Transverse colon (tissue), 4 donors: ENCODE data around the gene DENND1A. TPM values are rescaled to one million over a fixed set of nuclear protein-coding genes. Genes with fewer than 3 reads are reported as not detected.

Experiments used
- DNase-seq: peaks from one replicate; pipeline ENCODE4 v3.0.0-alpha.2; 2019
- H3K27ac ChIP-seq, 4 donors: fragments of 200-600 bp; sonication (generic); 2 replicates each; pipeline ENCODE4 v1.5.1; 2016 to 2018; ENCODE audit warnings: inconsistent platforms in 4 of 4
- H3K27me3 ChIP-seq: fragments of 200-600 bp; sonication (generic); 2 replicates; pipeline ENCODE4 v1.5.1; 2017; ENCODE audit warnings: inconsistent platforms
- H3K36me3 ChIP-seq, 4 donors: fragments of 200-600 bp; sonication (generic); 2 replicates each; pipeline ENCODE4 v1.5.1; 2017 to 2019; ENCODE audit warnings: inconsistent platforms in 4 of 4
- H3K4me1 ChIP-seq, 4 donors: fragments of 200-600 bp; sonication (generic); 2 replicates each; pipeline ENCODE4 v1.5.1; 2017 to 2020; ENCODE audit warnings: inconsistent platforms in 4 of 4
- H3K4me3 ChIP-seq, 4 donors: fragments of 200-600 bp; sonication (generic); 1 replicate in 1 of 4; 2 replicates in 3 of 4; pipeline versions ENCODE4 v1.5.1 to v1.6.1; 2017 to 2019; ENCODE audit warnings: inconsistent platforms in 4 of 4
- H3K9me3 ChIP-seq, 2 donors: fragments of 200-600 bp; sonication (generic); 2 replicates each; pipeline ENCODE4 v1.5.1; 2017 to 2019; ENCODE audit warnings: inconsistent platforms in 2 of 2
- CTCF ChIP-seq, 5 experiments: fragments of 200-600 bp in 3 of 5; fragments of 450-650 bp in 2 of 5; sonication (generic) in 3 of 5; IDR thresholded peaks; 1 replicate in 2 of 5; 2 replicates in 3 of 5; pipeline ENCODE4 v1.5.1; 2016 to 2017; ENCODE audit warnings: antibody characterized with exemption in 5 of 5, inconsistent platforms in 3 of 5, mild to moderate bottlenecking in 2 of 5, moderate library complexity in 1 of 5
- EP300 ChIP-seq: sonication (generic); formaldehyde crosslinking; IDR thresholded peaks from one replicate; pipeline ENCODE4 v1.6.1; 2017; ENCODE audit warnings: antibody characterized with exemption, low read depth
- POLR2A ChIP-seq: fragments of 450-650 bp; IDR thresholded peaks from one replicate; pipeline ENCODE4 v1.6.1; 2016; ENCODE audit warnings: antibody characterized with exemption, mild to moderate bottlenecking, moderate library complexity
- POLR2AphosphoS5 ChIP-seq, 3 donors: sonication (generic); formaldehyde crosslinking; IDR thresholded peaks; one replicate each; pipeline ENCODE4 v1.6.1; 2016; ENCODE audit warnings: antibody characterized with exemption in 3 of 3
- WGBS, 2 donors: methylation state at CpG; one replicate each; pipeline ENCODE4 v1.1.5; 2018; ENCODE audit warnings: low coverage in 1 of 2; 5-methylcytosine and 5-hydroxymethylcytosine counted together
- in situ Hi-C, 4 donors: fragments of 200-750 bp; cut with MboI; loops; one replicate each; pipeline versions ENCODE4 v1.15.0 to v1.15.1; 2017; ENCODE audit warnings: low sequenced_read_pairs in 3 of 4, low pct_ligation_motif_present in 1 of 4, low pct_unique_long_range_greater_than_20kb in 1 of 4
- intact Hi-C: fragments of 100-400 bp; cut with DNase I; formaldehyde crosslinking; loops from one replicate; pipeline ENCODE4 v1.15.1; 2023; ENCODE audit warnings: low total_unique reads
- total RNA-seq, 4 donors: library from RNA; depleted of rRNA; stranded (reverse); fragments of >200 nt; gene quantifications; one replicate each; pipeline ENCODE4 v1.1.0, GENCODE V29; 2016

Gene DENND1A
- total RNA-seq, 4 donors from 2014 or later, result 12.5 to 78.6 (median 40.0) TPM

- Histone ChIP-seq H3K4me3 (no peak overlapping the region), H3K27me3 (no peaks in the 10 kb centered on the region), H3K36me3 (no peaks in the 10 kb centered on the region), H3K4me1 (no peaks in the 10 kb centered on the region), H3K9me3 (no peaks in the 10 kb centered on the region), H3K27ac (no peak overlapping the region)
- TF ChIP-seq POLR2AphosphoS5 (IDR thresholded peaks at IDR 0.05), result no peak
- no peak for TF ChIP-seq POLR2A
- TF ChIP-seq CTCF (IDR thresholded peaks at IDR 0.05), result no peak
- no peak for TF ChIP-seq EP300
- in situ Hi-C loops (no loop called here), intact Hi-C loops (no loop called here)
- DNase-seq, result no peak
- WGBS, 2 donors, result 93% methylated on average over 6 of the region's 6 CpGs; no CpG with 5 or more reads in 1 of the 2 donors
Measured at GRCh38 chr9:123523001-123523400, 406.9 kb downstream of the DENND1A start.

- intact Hi-C loops, result no loop called here
- TF ChIP-seq CTCF (IDR thresholded peaks at IDR 0.05), result no peak
- TF ChIP-seq POLR2A, result no peak
- TF ChIP-seq POLR2AphosphoS5 (IDR thresholded peaks at IDR 0.05), result no peak
- no peak for TF ChIP-seq EP300
- Histone ChIP-seq H3K4me3 (no peak overlapping the region), H3K4me1 (no peaks in the 10 kb centered on the region), H3K9me3 (no peaks in the 10 kb centered on the region), H3K27ac (no peak overlapping the region), H3K36me3 (no peaks in the 10 kb centered on the region), H3K27me3 (no peaks in the 10 kb centered on the region)
- 80% methylated on average over 2 of the region's 2 CpGs; no CpG with 5 or more reads in 1 of the 2 donors for WGBS, 2 donors
- in situ Hi-C loops, result no loop called here
- no peak for DNase-seq
Measured at GRCh38 chr9:123522251-123522650, 407.7 kb downstream of the DENND1A start.

- Histone ChIP-seq H3K27ac (no peak overlapping the region), H3K27me3 (no peaks in the 10 kb centered on the region), H3K4me1 (no peaks in the 10 kb centered on the region), H3K4me3 (no peak overlapping the region), H3K9me3 (no peaks in the 10 kb centered on the region), H3K36me3 (no peaks in the 10 kb centered on the region)
- in situ Hi-C loops (no loop called here), intact Hi-C loops (no loop called here)
- no peak for DNase-seq
- WGBS, 2 donors, result 72% methylated on average over 1 of the region's 1 CpG; no CpG with 5 or more reads in 1 of the 2 donors
- TF ChIP-seq EP300 (no peak), POLR2AphosphoS5 (IDR thresholded peaks at IDR 0.05) (no peak), POLR2A (no peak), CTCF (IDR thresholded peaks at IDR 0.05) (no peak)
Measured at GRCh38 chr9:123518338-123518737, 411.6 kb downstream of the DENND1A start.

- no peak for DNase-seq
- Histone ChIP-seq H3K4me1 (no peaks in the 10 kb centered on the region), H3K27ac (no peak overlapping the region), H3K4me3 (no peak overlapping the region), H3K36me3 (no peaks in the 10 kb centered on the region), H3K9me3 (no peaks in the 10 kb centered on the region), H3K27me3 (no peaks in the 10 kb centered on the region)
- in situ Hi-C loops, result no loop called here
- TF ChIP-seq POLR2AphosphoS5 (IDR thresholded peaks at IDR 0.05), result no peak
- no peak for TF ChIP-seq POLR2A
- TF ChIP-seq CTCF (IDR thresholded peaks at IDR 0.05), result no peak
- TF ChIP-seq EP300, result no peak
- 91 to 94% methylated on average over 4 of the region's 4 CpGs for WGBS, 2 donors
- intact Hi-C loops, result no loop called here
Measured at GRCh38 chr9:123517512-123517911, 412.4 kb downstream of the DENND1A start.
